Measurements from ENCODE around the gene PIP5KL1. TPM values are rescaled to one million over a fixed set of nuclear protein-coding genes. Genes with fewer than 3 reads are reported as not detected.
"Not testable (repeated sequence)": the region's sequence is repeated elsewhere in the genome, so short reads cannot be mapped to it uniquely, and the experiment has no call there.

PIP5KL1 gene
- polyA plus RNA-seq, 5 donors, result 2.6 to 5.9 (median 3.4) TPM

- no peak for DNase-seq
These were observed 37.2 kb downstream of the PIP5KL1 start for GRCh38 chr9:127893392-127893791.

- no peak for DNase-seq
These were observed 37.7 kb downstream of the PIP5KL1 start for GRCh38 chr9:127892831-127893230.

- no peak for DNase-seq
These were observed 40.5 kb downstream of the PIP5KL1 start for GRCh38 chr9:127890053-127890452.

GRCh38 chr9:127887792-127888191, 42.8 kb downstream of the PIP5KL1 start:
- DNase-seq, result no peak

GRCh38 chr9:127886401-127886972, 44.1 kb downstream of the PIP5KL1 start:
- no peak for DNase-seq

GRCh38 chr9:127885508-127886281, 44.9 kb downstream of the PIP5KL1 start:
- DNase-seq, result no peak

- DNase-seq, result no peak
These were observed 45.5 kb downstream of the PIP5KL1 start for GRCh38 chr9:127884976-127885490.

- DNase-seq, result peak in 1 of 2 donors; percentile 55
These were observed 46.1 kb downstream of the PIP5KL1 start for GRCh38 chr9:127884427-127884911.

- no peak for DNase-seq
These were observed 46.6 kb downstream of the PIP5KL1 start for GRCh38 chr9:127883959-127884358.

GRCh38 chr9:127881715-127882114, 48.9 kb downstream of the PIP5KL1 start:
- DNase-seq, result not testable (repeated sequence)

GRCh38 chr9:127880143-127880542, 50.4 kb downstream of the PIP5KL1 start:
- DNase-seq, result no peak

GRCh38 chr9:127878652-127879390, 51.8 kb downstream of the PIP5KL1 start:
- DNase-seq, result no peak

GRCh38 chr9:127878001-127878651, 52.5 kb downstream of the PIP5KL1 start:
- DNase-seq, result no peak

- no peak for DNase-seq
These were observed 53.0 kb downstream of the PIP5KL1 start, which contains the start of gene AK1 for GRCh38 chr9:127877566-127877998. Gene AK1, minus strand, starts transcription at chr9:127877675. Its CDS starts 3,058 bp downstream, at chr9:127874617.

GRCh38 chr9:127876764-127877562, 53.6 kb downstream of the PIP5KL1 start:
- DNase-seq, result no peak

GRCh38 chr9:127876026-127876763, 54.4 kb downstream of the PIP5KL1 start:
- DNase-seq, result no peak

- no peak for DNase-seq
These were observed 55.1 kb downstream of the PIP5KL1 start for GRCh38 chr9:127875306-127875966.

- DNase-seq, result no peak
These were observed 56.0 kb downstream of the PIP5KL1 start for GRCh38 chr9:127874301-127875221.

Measured in right lung (tissue), 5 donors.